ENCODE data around the gene CTIF. TPM values are rescaled to one million over a fixed set of nuclear protein-coding genes. Genes with fewer than 3 reads are reported as not detected.
A peak's percentile ranks its signal among the peaks of the same experiment; 100 is the strongest.

CTIF gene
- total RNA-seq, 2 donors from 2014 or later: 64.9 to 70.6 TPM

DNA sequence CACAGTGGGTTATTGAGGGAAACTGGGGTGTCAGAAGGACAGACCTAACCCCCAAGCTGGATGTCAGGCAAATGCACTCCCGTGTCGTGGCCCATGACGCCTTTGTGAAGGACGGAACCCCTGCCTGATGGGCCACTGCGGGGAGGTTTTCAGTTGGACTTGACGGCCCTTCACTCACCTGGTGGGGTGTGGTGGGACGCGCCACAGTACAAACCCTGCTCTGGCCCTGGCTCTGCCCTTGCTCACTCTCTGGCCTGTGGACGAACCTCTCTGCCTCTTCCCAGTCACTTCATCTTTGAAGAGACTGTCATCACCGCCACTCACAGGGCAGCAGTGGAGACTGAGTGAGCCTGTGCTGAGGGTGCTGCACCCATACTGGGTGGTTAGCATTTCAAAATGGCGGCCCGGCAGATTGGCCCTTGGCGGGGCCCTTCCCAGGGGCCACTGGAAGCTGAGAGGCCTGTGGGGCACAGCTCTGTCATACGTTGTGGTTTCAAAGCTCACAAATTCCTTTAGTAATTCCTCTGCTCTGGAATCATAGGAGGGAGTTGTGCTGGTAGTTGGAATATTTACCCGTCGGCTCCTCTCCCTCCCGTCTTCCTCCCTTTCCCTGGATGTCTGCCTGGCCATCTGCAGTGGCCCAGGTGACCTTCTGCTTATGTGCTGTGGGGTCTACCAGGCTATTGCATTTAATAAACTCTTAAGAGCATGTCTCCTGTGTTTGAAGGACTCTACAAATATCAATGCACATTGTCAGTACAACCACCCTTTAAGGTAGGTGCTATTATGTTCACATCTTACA, 200.6 kb downstream of the CTIF start:
- ATAC-seq: no peak
- DNase-seq: no peak
- intact Hi-C loops (cut with DNase I): no loop called here

DNA sequence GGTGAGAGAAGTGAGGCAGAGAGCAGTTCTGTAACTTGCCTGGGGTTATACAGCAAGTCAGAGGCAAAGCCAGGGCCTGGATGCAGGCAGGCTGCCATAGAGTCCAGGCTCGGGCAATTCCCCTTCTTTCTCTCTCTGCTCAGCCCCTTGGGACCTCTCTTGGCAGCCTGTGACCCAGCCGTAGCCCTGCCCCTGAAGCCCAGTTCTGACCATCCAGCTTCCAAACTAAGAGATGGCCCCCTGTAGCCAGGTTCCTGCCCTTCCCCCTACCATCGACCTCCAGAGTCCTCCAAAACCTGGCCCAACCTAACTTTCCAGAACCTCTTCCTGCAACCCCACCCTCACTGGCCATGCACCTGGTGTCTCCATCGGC, 201.2 kb downstream of the CTIF start:
- DNase-seq (peak; percentile 58), ATAC-seq (peak in 1 of 2 donors; percentile 70)
- intact Hi-C loops (cut with DNase I): no loop called here

DNA sequence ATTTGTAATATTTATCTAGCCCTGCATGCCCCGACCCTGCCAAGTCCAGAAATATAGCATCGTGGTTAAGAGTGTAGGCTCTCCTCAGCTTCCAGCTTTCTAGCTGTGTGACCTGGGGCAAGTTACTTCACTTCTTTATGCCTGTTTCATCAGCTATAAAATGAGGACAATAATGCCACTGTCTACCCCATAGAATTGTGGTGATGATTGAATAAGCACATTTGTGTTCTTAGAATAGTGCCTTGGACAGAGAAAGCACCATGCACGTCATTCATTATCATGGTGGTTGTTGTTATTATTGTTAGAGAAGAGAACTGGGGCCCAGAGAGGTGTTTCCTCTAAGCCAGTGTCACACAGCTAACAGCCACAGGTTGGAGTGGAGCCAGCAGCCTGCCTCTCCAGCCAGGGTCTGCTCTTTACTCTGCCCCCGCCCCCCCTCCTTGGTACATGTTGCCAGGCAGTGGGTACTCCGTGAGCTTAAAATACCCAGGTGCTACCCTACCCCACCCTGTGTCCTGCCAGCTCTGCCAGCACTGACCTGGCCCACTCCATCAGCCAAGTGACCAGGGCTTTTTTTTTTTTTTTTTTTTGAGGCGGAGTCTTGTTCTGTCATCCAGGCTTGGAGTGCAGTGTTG, 202.1 kb downstream of the CTIF start:
- peak; percentile 67 for DNase-seq
- intact Hi-C loops (cut with DNase I): no loop called here
- peak in 1 of 2 donors; percentile 52 for ATAC-seq

DNA sequence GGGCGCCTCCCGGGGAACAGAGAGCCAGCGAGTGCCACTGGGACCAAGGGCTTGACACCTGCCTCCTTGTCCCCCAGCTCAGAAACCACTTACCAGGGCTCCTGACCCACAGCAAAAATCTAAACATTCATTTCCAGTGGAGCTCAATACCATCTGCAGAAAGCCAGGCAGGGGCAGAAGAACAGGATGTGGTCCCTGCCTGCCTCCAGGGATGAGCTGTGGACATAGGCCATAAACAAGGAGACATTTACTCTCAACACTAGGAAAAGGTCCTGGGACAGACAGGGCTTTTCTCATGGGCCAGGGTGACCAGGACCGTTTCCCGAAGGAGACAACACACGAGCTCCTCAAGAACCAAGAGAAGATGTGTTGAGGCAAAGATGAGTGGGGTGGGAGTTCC, 203.0 kb downstream of the CTIF start:
- ATAC-seq: no peak
- DNase-seq: no peak
- intact Hi-C loops (cut with DNase I): no loop called here

DNA sequence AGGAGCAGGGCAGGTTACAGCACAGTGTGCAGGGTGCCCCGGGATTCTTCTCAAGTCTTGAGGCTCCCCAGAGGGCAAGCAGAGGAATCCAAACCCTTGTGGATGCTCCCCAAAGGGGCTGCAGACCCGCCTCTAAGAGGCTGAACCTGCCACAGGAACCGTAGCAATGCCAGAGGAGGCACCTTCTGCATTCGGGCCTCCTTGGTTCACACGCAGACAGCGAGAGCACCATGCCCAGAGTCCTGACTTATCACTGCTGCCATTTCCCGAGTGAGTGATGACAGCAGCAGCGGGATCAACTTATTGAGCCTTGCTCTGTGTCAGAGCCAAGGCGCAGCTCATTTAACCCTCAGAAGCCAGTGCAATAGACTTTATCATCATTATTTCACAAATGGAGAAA, 203.5 kb downstream of the CTIF start:
- intact Hi-C loops (cut with DNase I): no loop called here
- peak in 1 of 2 donors; percentile 42 for ATAC-seq
- DNase-seq: no peak

DNA sequence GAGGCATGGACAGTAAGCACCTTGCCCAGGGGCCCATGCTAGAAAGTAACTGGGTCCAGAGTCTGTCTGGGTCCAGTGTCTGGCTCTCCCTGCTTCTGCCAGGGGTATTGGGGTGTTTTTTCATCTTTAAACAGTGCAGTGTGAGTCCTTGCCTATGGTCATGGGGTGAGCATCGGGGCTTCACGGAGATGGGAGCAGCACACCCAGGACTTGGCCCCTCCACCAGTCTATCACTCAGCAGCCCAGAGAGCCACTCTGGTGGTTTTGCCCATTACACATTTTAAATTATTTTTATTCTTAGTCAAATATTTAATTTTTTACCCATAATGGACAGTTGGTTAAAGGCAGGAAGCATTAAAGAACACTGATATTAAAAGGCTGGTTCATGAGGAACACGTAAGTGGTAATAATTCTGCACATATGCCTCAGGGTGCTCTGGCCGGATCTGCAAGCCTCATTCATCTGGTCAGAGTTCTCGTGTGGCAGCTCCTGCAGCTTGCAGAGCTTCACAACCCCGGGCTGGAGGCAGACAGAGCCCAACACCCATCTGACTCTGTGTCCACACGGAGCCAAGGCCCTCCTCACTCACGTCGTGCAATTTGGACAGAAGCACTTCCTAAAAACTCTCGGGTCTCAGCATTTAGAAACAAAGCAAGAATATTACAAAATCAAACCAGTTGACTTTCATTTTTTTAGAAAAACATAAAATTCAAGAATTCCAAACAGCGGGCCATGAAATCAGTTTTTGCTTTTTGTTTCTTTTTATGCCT, 204.1 kb downstream of the CTIF start:
- ATAC-seq (peak; percentile 77 to 88), DNase-seq (peak; percentile 70)
- intact Hi-C loops (cut with DNase I): no loop called here

DNA sequence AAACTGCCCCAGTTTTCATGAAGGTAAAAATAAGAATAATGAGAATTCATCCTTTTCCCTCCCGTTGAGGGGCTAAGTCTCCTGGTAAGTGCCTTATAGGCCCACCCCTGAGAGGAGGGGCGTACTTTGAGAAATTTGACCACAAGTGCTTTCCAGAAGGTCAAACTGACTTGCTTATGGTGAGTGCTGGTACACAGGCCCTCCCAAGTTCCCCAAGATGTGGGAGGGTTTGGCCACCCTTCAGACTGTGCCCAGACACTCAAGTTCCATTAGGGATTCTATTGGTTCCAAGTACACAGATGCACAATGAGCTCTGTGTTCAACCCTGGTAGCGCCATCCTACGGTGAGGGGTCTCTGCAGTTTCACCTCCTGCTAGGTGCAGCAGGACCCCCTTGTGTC, 205.1 kb downstream of the CTIF start:
- DNase-seq (no peak), ATAC-seq (no peak)

DNA sequence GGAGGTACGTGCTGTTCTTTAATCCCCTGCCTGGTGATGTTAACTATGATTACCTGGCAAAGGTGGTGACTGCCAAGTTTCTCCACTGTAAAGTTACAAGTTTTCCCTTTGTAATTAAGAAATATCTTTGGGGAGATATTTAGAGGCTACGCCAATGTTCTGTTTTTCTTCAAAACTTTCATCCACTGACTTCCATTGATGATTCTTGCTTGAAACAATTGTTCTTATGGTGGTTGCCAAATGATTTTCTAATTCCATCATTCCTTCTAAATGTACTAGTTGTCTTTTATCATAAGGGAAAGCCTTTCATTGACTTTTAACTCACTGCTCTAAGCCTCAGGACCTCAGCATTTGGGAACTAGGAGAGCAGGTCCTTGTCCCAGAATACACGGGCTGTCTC, 206.5 kb downstream of the CTIF start:
- ATAC-seq: no peak
- intact Hi-C loops (cut with DNase I): no loop called here
- DNase-seq: no peak

More for the DNA sequence above, 205.1 kb downstream of the CTIF start:
- intact Hi-C loops (cut with DNase I): no loop called here

DNA sequence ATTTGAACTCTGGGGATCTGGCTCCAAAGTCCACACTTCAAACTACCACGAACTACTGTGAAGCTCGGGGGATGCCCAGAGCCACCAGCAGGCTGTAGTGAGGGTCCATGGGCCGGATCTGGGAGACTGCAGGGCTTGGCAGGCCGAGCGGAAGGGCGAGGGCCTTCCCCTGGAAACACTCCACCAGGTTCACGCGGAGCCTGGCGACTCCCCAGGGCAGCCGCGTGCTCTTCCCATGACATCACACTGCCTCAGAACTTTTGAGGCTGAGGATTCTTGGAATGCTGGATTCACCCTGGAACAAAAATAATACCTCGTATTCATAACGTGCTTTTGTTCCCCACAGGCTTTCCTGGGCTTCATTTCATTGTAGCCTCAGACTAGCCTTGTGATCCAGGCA, 210.9 kb downstream of the CTIF start:
- peak; percentile 88 for DNase-seq
- ATAC-seq: peak; percentile 78 to 90
- intact Hi-C loops (cut with DNase I): no loop called here

DNA sequence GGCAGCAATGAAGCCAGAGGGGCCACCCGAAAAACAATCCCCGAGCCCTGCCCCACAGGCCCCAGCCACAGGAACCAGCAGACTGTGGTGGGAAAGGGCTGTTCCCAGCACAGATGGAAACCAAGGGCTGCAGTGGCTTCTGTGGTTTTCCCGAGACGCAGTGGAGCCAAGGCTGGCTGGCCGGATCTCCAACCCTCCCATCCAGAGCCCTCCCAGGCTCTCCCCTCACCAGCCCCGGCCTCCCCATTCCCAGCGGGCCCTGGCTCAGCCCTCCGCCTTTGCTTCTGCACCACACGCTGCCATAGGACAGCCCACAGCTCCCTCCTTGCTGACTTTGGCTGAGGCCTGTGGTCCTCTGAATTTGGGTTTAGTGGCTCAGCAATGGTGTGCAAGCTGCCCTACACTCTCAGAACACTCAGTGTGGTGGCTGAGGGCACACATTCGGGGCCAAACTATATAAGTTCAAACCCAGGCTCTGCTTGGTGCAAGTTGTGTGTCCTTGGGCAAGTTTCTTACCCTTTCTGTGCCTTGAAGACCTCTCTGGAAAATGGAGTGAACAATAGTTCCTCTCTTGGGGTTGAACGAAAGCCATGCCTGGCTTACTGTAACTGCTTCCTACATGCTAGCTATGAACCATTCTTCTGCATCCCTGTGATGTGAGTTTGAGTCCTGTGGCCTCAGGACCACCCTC, 211.8 kb downstream of the CTIF start:
- intact Hi-C loops (cut with DNase I): no loop called here
- ATAC-seq (peak; percentile 77 to 81), DNase-seq (peak; percentile 65)

DNA sequence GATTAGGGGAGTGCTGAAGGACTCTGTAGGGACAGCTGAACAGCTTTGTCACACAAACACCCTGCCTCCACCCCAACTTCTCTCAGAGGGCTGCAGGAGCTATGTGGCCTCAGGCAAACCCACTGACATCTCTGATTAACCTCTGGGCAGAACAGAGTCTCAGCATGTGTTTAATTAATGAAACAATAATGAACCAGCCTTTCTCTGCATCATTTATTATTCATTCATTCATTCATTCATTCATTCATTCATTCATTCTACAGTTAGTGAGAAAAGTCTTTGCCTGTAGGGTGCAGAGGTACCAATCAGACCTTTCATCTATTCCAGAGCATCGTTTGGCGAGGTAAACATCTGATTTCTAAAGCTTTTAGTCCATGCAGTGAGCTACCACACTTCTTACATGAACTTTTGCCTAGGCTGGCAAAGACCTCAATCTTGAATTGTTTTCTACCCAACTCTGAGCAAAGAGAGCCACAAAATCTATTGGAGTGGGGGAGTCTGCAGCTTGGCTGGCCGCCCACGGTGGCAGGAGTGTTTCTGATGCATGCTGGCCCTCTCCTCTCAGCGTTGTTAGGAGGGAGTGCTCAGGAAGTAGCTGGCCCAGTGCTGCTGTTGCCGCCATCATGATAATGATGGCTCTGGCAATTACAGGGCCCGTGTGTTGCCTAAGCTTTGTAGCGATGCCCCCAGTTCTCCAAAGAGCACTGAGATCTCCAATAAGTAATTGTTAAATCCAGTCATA, 213.1 kb downstream of the CTIF start:
- DNase-seq: no peak

DNA sequence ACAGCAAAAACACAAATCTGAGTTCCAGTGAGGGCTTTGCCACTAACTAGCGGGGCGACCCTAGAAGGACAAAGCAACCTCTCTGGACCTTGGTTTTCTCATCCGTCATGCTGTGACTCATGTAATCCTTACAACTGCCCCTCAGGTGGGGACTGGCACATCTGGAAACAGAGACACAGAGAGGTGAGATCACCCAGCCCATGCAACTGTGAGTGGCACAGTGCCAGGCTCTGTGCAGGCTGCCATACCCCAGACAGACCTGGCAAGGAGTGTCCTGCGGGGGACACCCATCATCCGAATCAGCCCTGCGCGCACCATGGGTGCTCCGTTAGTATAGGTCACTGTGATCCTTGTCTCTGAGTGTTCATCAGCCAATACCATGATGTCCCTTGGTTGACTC, 213.6 kb downstream of the CTIF start:
- DNase-seq: no peak
- intact Hi-C loops (cut with DNase I): no loop called here
- ATAC-seq: no peak

More for the DNA sequence above, 213.1 kb downstream of the CTIF start:
- intact Hi-C loops (cut with DNase I): no loop called here
- ATAC-seq: peak in 1 of 2 donors; percentile 65

DNA sequence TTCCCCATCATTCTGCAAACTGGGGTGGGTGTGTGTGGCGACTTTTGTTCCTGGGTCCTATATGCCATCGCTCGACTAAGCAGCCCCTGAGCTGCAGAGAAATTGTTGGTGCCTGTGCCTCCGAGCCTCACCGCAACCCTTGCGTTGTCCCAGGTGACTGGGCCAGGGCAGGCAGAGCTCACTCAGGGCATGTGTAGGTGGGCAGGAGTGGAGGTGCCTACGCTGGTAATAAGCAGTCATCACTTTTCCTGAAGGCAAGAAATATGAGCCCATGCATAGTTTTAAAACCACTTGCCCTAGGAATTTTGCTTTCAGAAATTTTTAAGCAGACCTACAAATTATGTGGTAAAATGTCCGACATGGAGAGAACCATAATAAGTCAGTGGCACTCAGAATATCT, 214.1 kb downstream of the CTIF start:
- ATAC-seq: no peak
- intact Hi-C loops (cut with DNase I): no loop called here
- no peak for DNase-seq

DNA sequence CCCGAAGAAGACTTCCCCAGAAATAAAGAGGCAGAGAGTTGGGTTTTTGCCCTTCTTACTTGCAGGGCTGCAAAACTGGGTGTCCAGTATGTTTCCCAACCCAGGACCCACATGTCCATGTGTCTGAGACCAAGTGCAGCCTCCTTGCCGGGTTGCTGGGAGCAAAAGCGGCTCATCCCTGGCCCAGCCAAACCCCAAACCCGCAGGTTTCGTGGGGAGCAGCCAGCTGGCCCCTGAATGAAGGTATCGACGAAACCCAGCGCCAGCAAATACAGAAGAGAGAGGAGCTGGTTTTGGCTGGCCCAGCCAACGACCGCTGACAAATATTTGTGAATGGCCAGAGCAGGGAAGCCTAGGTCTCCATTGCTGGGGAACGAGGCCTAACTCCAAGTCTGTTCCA, 214.9 kb downstream of the CTIF start:
- DNase-seq (no peak), ATAC-seq (no peak)
- intact Hi-C loops (cut with DNase I): no loop called here

DNA sequence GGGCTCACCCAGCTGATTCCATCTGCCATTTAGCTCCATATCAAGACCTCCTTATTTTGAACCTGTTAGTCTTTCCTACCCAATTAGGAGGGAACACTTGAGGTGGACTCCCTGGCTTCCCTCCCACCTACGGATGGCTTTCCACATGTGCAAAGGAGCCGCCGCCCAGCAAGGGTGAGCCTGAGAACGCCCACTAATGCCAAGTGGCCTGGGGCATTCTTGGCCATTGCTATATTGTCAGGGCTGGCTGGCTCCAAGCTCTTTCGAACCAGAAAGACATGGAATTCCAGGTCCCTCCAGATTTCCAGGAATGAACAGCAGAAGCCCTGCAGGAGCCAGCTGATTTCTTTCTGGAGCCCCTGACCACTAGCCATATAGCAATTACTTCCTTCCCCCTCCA, 215.7 kb downstream of the CTIF start:
- no peak for DNase-seq
- intact Hi-C loops (cut with DNase I): no loop called here
- no peak for ATAC-seq

DNA sequence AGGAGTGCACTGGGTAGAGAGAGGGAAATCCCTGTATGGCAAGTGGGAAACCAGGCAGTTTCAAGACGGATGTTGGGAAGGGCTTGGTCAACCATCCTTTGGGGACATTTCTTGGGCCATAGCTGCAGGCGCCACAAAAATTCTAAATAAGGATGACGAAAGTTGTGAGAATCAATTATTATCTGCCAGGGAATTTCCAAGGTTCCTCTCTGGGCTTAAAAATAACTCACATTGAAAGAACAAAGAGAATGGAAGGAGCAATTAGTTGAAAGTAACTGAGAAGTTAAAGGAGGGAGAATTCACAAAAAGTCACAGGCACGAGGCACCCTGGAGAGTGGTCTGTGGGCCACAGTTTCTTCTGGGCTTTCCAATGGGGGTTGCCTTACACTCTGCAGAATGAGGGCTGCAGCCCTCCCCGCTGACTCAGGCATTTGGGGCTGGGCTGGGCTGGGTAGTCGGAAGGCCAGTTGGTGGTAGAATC, 216.2 kb downstream of the CTIF start:
- intact Hi-C loops (cut with DNase I): no loop called here
- ATAC-seq (no peak), DNase-seq (peak; percentile 2)

DNA sequence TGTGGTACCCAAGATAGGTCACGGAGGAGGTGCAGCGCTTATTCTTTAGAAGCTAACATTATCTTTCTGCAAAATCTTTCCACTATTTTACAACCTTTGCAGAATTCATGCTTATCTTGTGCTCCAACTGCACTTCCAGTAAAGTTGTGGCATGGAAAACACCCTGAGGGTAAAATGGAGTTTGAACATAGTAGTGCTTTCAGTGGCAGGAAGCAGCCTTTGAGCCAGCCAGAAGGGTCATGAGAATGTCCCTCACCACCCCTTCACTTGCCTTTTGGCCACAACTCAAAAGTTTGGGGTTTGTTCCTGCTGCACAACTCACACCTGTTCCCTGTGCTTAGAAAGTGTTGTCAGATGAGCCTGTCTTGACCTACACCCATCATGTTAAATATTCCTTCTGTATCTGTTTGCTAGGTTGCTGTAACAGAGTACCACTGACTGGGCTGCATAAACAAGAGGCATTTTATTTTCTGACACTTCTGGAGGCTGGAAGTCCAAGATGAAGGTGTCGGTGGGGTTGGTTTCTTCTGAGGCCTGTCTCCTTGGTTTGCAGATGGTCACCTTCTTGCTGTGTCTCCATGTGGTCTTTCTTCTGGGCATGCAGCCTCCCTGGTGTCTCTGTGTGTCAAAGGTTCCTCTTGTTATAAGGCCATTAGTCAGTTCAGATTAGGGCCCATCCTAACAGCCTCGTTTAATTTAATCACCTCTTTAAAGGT, 217.8 kb downstream of the CTIF start:
- ATAC-seq: no peak
- DNase-seq: no peak
- intact Hi-C loops (cut with DNase I): no loop called here

DNA sequence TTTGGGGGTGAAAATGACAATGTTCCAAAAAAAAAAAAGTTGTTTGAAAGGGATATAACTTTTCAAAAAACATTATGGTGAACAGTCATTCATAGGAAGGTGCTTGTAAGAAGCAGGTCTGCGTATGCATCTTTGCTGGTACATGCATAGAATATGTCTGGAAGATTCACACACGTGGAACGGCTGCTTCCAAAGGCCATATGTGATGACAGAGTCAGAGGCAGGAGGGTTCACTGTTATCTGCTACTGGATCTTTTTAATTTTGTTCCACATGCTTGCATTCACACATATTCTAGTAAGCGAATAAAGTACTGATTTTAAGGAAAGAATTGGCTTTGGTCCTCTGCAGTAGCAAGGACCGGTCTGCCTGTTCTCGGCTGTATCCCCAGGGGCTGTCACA, 218.5 kb downstream of the CTIF start:
- no peak for ATAC-seq
- no peak for DNase-seq
- intact Hi-C loops (cut with DNase I): no loop called here
